ENCODE data around the gene PLCH1. TPM values are rescaled to one million over a fixed set of nuclear protein-coding genes. Genes with fewer than 3 reads are reported as not detected.

Gene PLCH1
- total RNA-seq, 2 experiments from 2014 or later: 0.06 TPM; not detected in 1

- TF ChIP-seq CTCF (conservative IDR thresholded peaks at IDR 0.05; ENCODE audit: low read length) (no peak), EZH2phosphoT487 (IDR thresholded peaks at IDR 0.05; ENCODE audit: borderline replicate concordance, low read depth, low read length) (no peak)
- POLR2A ChIA-PET: interaction anchor here (0.6 kb wide), 1 partner anchor 414 kb away, joined by 4 read pairs; no protein-coding TSS in a partner anchor
- no peak for DNase-seq (ENCODE audit: low spot score)
- no peak overlapping the region for H3K4me3 ChIP-seq (ENCODE audit: low read depth, low read length, poor library complexity, severe bottlenecking)
- H3K4me1 ChIP-seq (ENCODE audit: insufficient read depth, low read length, poor library complexity, severe bottlenecking): no peaks in the 10 kb centered on the region
- H3K36me3 ChIP-seq (ENCODE audit: insufficient read depth, low read length): no peaks in the 10 kb centered on the region; the same call in 1 of the 2 replicates
- no peaks in the 10 kb centered on the region for H3K9me2 ChIP-seq (ENCODE audit: insufficient read depth, low read length)
- intact Hi-C loops (cut with micrococcal nuclease; ENCODE audit: unreplicated experiment): no loop called here
- H3K9me3 ChIP-seq (ENCODE audit: low read length): peaks cover 8% of the 10 kb centered on the region; the same call in 1 of the 2 replicates
- no peaks in the 10 kb centered on the region for H3K79me2 ChIP-seq (ENCODE audit: insufficient read depth, low read depth, low read length)
- no TSS peak for BruUV-seq (replicated peaks)
- no peak overlapping the region for H3K4me2 ChIP-seq (ENCODE audit: low read length)
- CTCF ChIA-PET (ENCODE audit: unreplicated experiment): no interaction called here
- H2AFZ ChIP-seq (ENCODE audit: low read length): no peak overlapping the region
- H3K27ac ChIP-seq (ENCODE audit: low read depth, low read length, poor library complexity, severe bottlenecking): no peak overlapping the region
- H4K20me1 ChIP-seq (ENCODE audit: insufficient read depth, low read length): no peaks in the 10 kb centered on the region
These were observed 384.6 kb downstream of the PLCH1 start for GRCh38 chr3:155360281-155360680.

- Histone ChIP-seq H2AFZ (ENCODE audit: low read length) (peak overlapping the region; percentile 33; the same call in 1 of the 2 replicates), H3K9me3 (ENCODE audit: low read length) (no peaks in the 10 kb centered on the region), H3K36me3 (ENCODE audit: insufficient read depth, low read length) (no peaks in the 10 kb centered on the region), H3K4me3 (ENCODE audit: low read depth, low read length, poor library complexity, severe bottlenecking) (no peak overlapping the region), H3K79me2 (ENCODE audit: insufficient read depth, low read depth, low read length) (no peaks in the 10 kb centered on the region), H4K20me1 (ENCODE audit: insufficient read depth, low read length) (no peaks in the 10 kb centered on the region), H3K4me2 (ENCODE audit: low read length) (no peak overlapping the region), H3K27ac (ENCODE audit: low read depth, low read length, poor library complexity, severe bottlenecking) (no peak overlapping the region), H3K9me2 (ENCODE audit: insufficient read depth, low read length) (no peaks in the 10 kb centered on the region), H3K4me1 (ENCODE audit: insufficient read depth, low read length, poor library complexity, severe bottlenecking) (no peaks in the 10 kb centered on the region)
- TF ChIP-seq EZH2phosphoT487 (IDR thresholded peaks at IDR 0.05; ENCODE audit: borderline replicate concordance, low read depth, low read length) (no peak), CTCF (conservative IDR thresholded peaks at IDR 0.05; ENCODE audit: low read length) (peak; percentile 61)
- intact Hi-C loops (cut with micrococcal nuclease; ENCODE audit: unreplicated experiment): loop anchor here (10.0 kb wide), 1 partner anchor 508 kb away; no protein-coding TSS in a partner anchor
- CTCF ChIA-PET (ENCODE audit: unreplicated experiment): no interaction called here
- no TSS peak for BruUV-seq (replicated peaks)
- peak; percentile 45 for DNase-seq (ENCODE audit: low spot score)
- POLR2A ChIA-PET: interaction anchor here (0.6 kb wide), 2 partner anchors 470 to 588 kb away, joined by 3 read pairs; no protein-coding TSS in a partner anchor
These were observed 388.1 kb downstream of the PLCH1 start for GRCh38 chr3:155356594-155357370.

GRCh38 chr3:155354658-155355057 lies 390.2 kb downstream of the PLCH1 start:
- Histone ChIP-seq H3K79me2 (ENCODE audit: insufficient read depth, low read depth, low read length) (no peaks in the 10 kb centered on the region), H3K27ac (ENCODE audit: low read depth, low read length, poor library complexity, severe bottlenecking) (no peak overlapping the region), H4K20me1 (ENCODE audit: insufficient read depth, low read length) (no peaks in the 10 kb centered on the region), H3K36me3 (ENCODE audit: insufficient read depth, low read length) (no peaks in the 10 kb centered on the region), H3K4me2 (ENCODE audit: low read length) (no peak overlapping the region), H3K4me1 (ENCODE audit: insufficient read depth, low read length, poor library complexity, severe bottlenecking) (no peaks in the 10 kb centered on the region), H3K9me3 (ENCODE audit: low read length) (no peaks in the 10 kb centered on the region), H2AFZ (ENCODE audit: low read length) (no peak overlapping the region), H3K9me2 (ENCODE audit: insufficient read depth, low read length) (no peaks in the 10 kb centered on the region), H3K4me3 (ENCODE audit: low read depth, low read length, poor library complexity, severe bottlenecking) (no peak overlapping the region)
- BruUV-seq (replicated peaks): no TSS peak
- intact Hi-C loops (cut with micrococcal nuclease; ENCODE audit: unreplicated experiment): loop anchor here (10.0 kb wide), 1 partner anchor 510 kb away; no protein-coding TSS in a partner anchor
- CTCF ChIA-PET (ENCODE audit: unreplicated experiment): no interaction called here
- TF ChIP-seq CTCF (conservative IDR thresholded peaks at IDR 0.05; ENCODE audit: low read length) (no peak), EZH2phosphoT487 (IDR thresholded peaks at IDR 0.05; ENCODE audit: borderline replicate concordance, low read depth, low read length) (no peak)
- POLR2A ChIA-PET: no interaction called here
- no peak for DNase-seq (ENCODE audit: low spot score)

Data from OCI-LY7 (cell line).